ENCODE data around the gene MSANTD7. TPM values are rescaled to one million over a fixed set of nuclear protein-coding genes. Genes with fewer than 3 reads are reported as not detected.
A peak's percentile ranks its signal among the peaks of the same experiment; 100 is the strongest.
"Not testable (repeated sequence)": the region's sequence is repeated elsewhere in the genome, so short reads cannot be mapped to it uniquely, and the experiment has no call there.

The MSANTD7 gene
- polyA plus RNA-seq, 3 donors, result 5.0 to 7.6 (median 7.3) TPM

GRCh38 chr10:14859775-14860174, 21.7 kb downstream of the MSANTD7 start:
- peaks cover 23% of the 10 kb centered on the region for H3K4me1 Mint-ChIP-seq
- H3K36me3 ChIP-seq (replicated peaks in 1 of 2; ENCODE audit: control insufficient read depth in 1 of 2, insufficient read depth in 2 of 2, low read length in 2 of 2), result peaks cover 27 to 42% of the 10 kb centered on the region in 2 donors
- no peak for TF ChIP-seq CTCF (IDR thresholded peaks at IDR 0.05)
- H3K4me1 ChIP-seq (ENCODE audit: control insufficient read depth in 1 of 2, insufficient read depth in 2 of 2, low read length in 2 of 2), result peaks cover 7 to 24% of the 10 kb centered on the region in 2 donors
- peak overlapping the region in 2 of 7 donors; percentile 57 to 84 for H3K27ac Mint-ChIP-seq
- H3K9me3 ChIP-seq (replicated peaks in 1 of 2; ENCODE audit: control insufficient read depth in 1 of 2, insufficient read depth in 1 of 2, low read length in 2 of 2), result no peaks in the 10 kb centered on the region
- H3K9me3 Mint-ChIP-seq, result no peaks in the 10 kb centered on the region
- intact Hi-C loops (cut with micrococcal nuclease), result no loop called here
- no peak overlapping the region for H3K4me2 ChIP-seq (replicated peaks; ENCODE audit: extremely low read depth, low read length, poor library complexity, severe bottlenecking)
- H3K27me3 ChIP-seq (ENCODE audit: control insufficient read depth in 2 of 2, insufficient read depth in 2 of 2, low read length in 2 of 2), result no peaks in the 10 kb centered on the region
- peak in 1 of 3 donors; percentile 13 for DNase-seq
- no peak overlapping the region for H2AFZ ChIP-seq (ENCODE audit: insufficient read depth, low read depth, low read length, poor library complexity, severe bottlenecking)
- peak overlapping the region in 1 of 2 donors; percentile 64 for H3K27ac ChIP-seq (ENCODE audit: low read depth in 1 of 2, low read length in 2 of 2)
- H3K36me3 Mint-ChIP-seq, result peaks cover 40 to 52% of the 10 kb centered on the region in 2 donors
- no peak overlapping the region for H3K4me3 Mint-ChIP-seq
- no peaks in the 10 kb centered on the region for H3K79me2 ChIP-seq (ENCODE audit: insufficient read depth, low read length)
- H3K4me3 ChIP-seq (replicated peaks in 1 of 3; ENCODE audit: low read depth in 2 of 3, low read length in 3 of 3), result no peak overlapping the region
- H3K27me3 Mint-ChIP-seq (ENCODE audit: low read depth in 3 of 3), result peaks cover 0 to 3% (median 0%) of the 10 kb centered on the region in 3 donors
- H3K9ac ChIP-seq (ENCODE audit: insufficient read depth, low read length, poor library complexity, severe bottlenecking), result no peak overlapping the region
- no peaks in the 10 kb centered on the region for H4K20me1 ChIP-seq (ENCODE audit: insufficient read depth, low read length)

GRCh38 chr10:14860791-14861190, 22.7 kb downstream of the MSANTD7 start:
- Histone ChIP-seq H3K4me1 (ENCODE audit: control insufficient read depth in 1 of 2, insufficient read depth in 2 of 2, low read length in 2 of 2) (peaks cover 7 to 24% of the 10 kb centered on the region in 2 donors), H3K9me3 (replicated peaks in 1 of 2; ENCODE audit: control insufficient read depth in 1 of 2, insufficient read depth in 1 of 2, low read length in 2 of 2) (no peaks in the 10 kb centered on the region), H3K4me3 (replicated peaks in 1 of 3; ENCODE audit: low read depth in 2 of 3, low read length in 3 of 3) (no peak overlapping the region), H3K79me2 (ENCODE audit: insufficient read depth, low read length) (no peaks in the 10 kb centered on the region), H3K4me2 (replicated peaks; ENCODE audit: extremely low read depth, low read length, poor library complexity, severe bottlenecking) (no peak overlapping the region), H3K36me3 (replicated peaks in 1 of 2; ENCODE audit: control insufficient read depth in 1 of 2, insufficient read depth in 2 of 2, low read length in 2 of 2) (peaks cover 21 to 35% of the 10 kb centered on the region in 2 donors), H3K27me3 (ENCODE audit: control insufficient read depth in 2 of 2, insufficient read depth in 2 of 2, low read length in 2 of 2) (no peaks in the 10 kb centered on the region), H2AFZ (ENCODE audit: insufficient read depth, low read depth, low read length, poor library complexity, severe bottlenecking) (no peak overlapping the region), H4K20me1 (ENCODE audit: insufficient read depth, low read length) (no peaks in the 10 kb centered on the region), H3K27ac (ENCODE audit: low read depth in 1 of 2, low read length in 2 of 2) (peak overlapping the region in 1 of 2 donors; percentile 64), H3K9ac (ENCODE audit: insufficient read depth, low read length, poor library complexity, severe bottlenecking) (no peak overlapping the region)
- peaks cover 23% of the 10 kb centered on the region for H3K4me1 Mint-ChIP-seq
- intact Hi-C loops (cut with micrococcal nuclease), result no loop called here
- WGBS (ENCODE audit: insufficient coverage), result 100% methylated on average over 1 of the region's 1 CpG
- no peak overlapping the region for H3K4me3 Mint-ChIP-seq
- H3K9me3 Mint-ChIP-seq, result no peaks in the 10 kb centered on the region
- TF ChIP-seq CTCF (IDR thresholded peaks at IDR 0.05), result no peak
- no peak for DNase-seq
- peak overlapping the region in 4 of 7 donors; percentile 10 to 84 (median 41) for H3K27ac Mint-ChIP-seq
- peaks cover 0 to 3% (median 0%) of the 10 kb centered on the region in 3 donors for H3K27me3 Mint-ChIP-seq (ENCODE audit: low read depth in 3 of 3)
- peaks cover 37 to 50% of the 10 kb centered on the region in 2 donors for H3K36me3 Mint-ChIP-seq

GRCh38 chr10:14864466-14864865, 26.4 kb downstream of the MSANTD7 start:
- H3K9ac ChIP-seq (ENCODE audit: insufficient read depth, low read length, poor library complexity, severe bottlenecking); H3K4me3 ChIP-seq (replicated peaks in 1 of 3; ENCODE audit: low read depth in 2 of 3, low read length in 3 of 3); H3K9me3 Mint-ChIP-seq; DNase-seq; H3K27ac Mint-ChIP-seq; H3K27ac ChIP-seq (ENCODE audit: low read depth in 1 of 2, low read length in 2 of 2); H3K4me2 ChIP-seq (replicated peaks; ENCODE audit: extremely low read depth, low read length, poor library complexity, severe bottlenecking); H4K20me1 ChIP-seq (ENCODE audit: insufficient read depth, low read length); H2AFZ ChIP-seq (ENCODE audit: insufficient read depth, low read depth, low read length, poor library complexity, severe bottlenecking); H3K79me2 ChIP-seq (ENCODE audit: insufficient read depth, low read length); H3K4me3 Mint-ChIP-seq; H3K9me3 ChIP-seq (replicated peaks in 1 of 2; ENCODE audit: control insufficient read depth in 1 of 2, insufficient read depth in 1 of 2, low read length in 2 of 2); H3K27me3 Mint-ChIP-seq (ENCODE audit: low read depth in 3 of 3); H3K27me3 ChIP-seq (ENCODE audit: control insufficient read depth in 2 of 2, insufficient read depth in 2 of 2, low read length in 2 of 2); intact Hi-C loops (cut with micrococcal nuclease): not testable (repeated sequence)
- H3K4me1 Mint-ChIP-seq, result peaks cover 11% of the 10 kb centered on the region
- no CpG with 5 or more reads among the region's 6 CpGs for WGBS (ENCODE audit: insufficient coverage)
- Histone ChIP-seq H3K4me1 (ENCODE audit: control insufficient read depth in 1 of 2, insufficient read depth in 2 of 2, low read length in 2 of 2) (peaks cover 5 to 11% of the 10 kb centered on the region in 2 donors), H3K36me3 (replicated peaks in 1 of 2; ENCODE audit: control insufficient read depth in 1 of 2, insufficient read depth in 2 of 2, low read length in 2 of 2) (peaks cover 27 to 50% of the 10 kb centered on the region in 2 donors)
- H3K36me3 Mint-ChIP-seq, result peaks cover 36 to 53% of the 10 kb centered on the region in 2 donors

Data from CD14-positive monocyte (primary cell).